Adrenal gland (tissue), 5 donors: ENCODE results near the gene INSRR.

Experiments
- CTCF ChIP-seq, 6 experiments: fragments of 450-650 bp in 4 of 6; fragments of 200-600 bp in 2 of 6; sonication (generic) in 1 of 6; IDR thresholded peaks; 1 replicate in 5 of 6; 2 replicates in 1 of 6; pipeline versions ENCODE4 v1.5.1 to v1.8.0; 2016 to 2021; ENCODE audit warnings: antibody characterized with exemption in 6 of 6, mild to moderate bottlenecking in 2 of 6, moderate library complexity in 1 of 6
- POLR2A ChIP-seq, 2 donors: fragments of 450-650 bp; IDR thresholded peaks; one replicate each; pipeline ENCODE4 v1.6.1; 2017; ENCODE audit warnings: antibody characterized with exemption in 2 of 2, mild to moderate bottlenecking in 2 of 2, moderate library complexity in 1 of 2
- donor health status: DM: no; HTN: no; CAD: no.

- TF ChIP-seq CTCF (IDR thresholded peaks at IDR 0.05): no peak
- no peak for TF ChIP-seq POLR2A (IDR thresholded peaks at IDR 0.05)
Observed at GRCh38 chr1:156881663-156882062, 22.7 kb upstream of the INSRR start.
